GM19438 (cell line): ENCODE data around the gene LRP11.
"Not testable (repeated sequence)": the region's sequence is repeated elsewhere in the genome, so short reads cannot be mapped to it uniquely, and the experiment has no call there.

ENCODE experiments used
- ATAC-seq: cut with Tn5 transposase; IDR thresholded peaks from one replicate; pipeline ENCODE4 v1.9.1; 2021; ENCODE audit warnings: low read depth; ENCODE audit not compliant: unreplicated experiment

The LRP11 gene

GRCh38 chr6:149898966-149899365, 34.8 kb upstream of the LRP11 start:
- no peak for ATAC-seq

- no peak for ATAC-seq
Observed at GRCh38 chr6:149897855-149898744, 33.9 kb upstream of the LRP11 start, which contains the start of gene RAET1E. Gene RAET1E (minus strand): TSS chr6:149898113. CDS start chr6:149890901, 7,212 bp downstream.

- ATAC-seq = no peak
Observed at GRCh38 chr6:149897015-149897697, 33.0 kb upstream of the LRP11 start.

- ATAC-seq = no peak
Observed at GRCh38 chr6:149896491-149896890, 32.3 kb upstream of the LRP11 start.

- ATAC-seq = no peak
Observed at GRCh38 chr6:149895833-149896271, 31.7 kb upstream of the LRP11 start.

- ATAC-seq = no peak
Observed at GRCh38 chr6:149895048-149895590, 31.0 kb upstream of the LRP11 start.

- ATAC-seq = not testable (repeated sequence)
Observed at GRCh38 chr6:149891864-149892263, 27.7 kb upstream of the LRP11 start.

GRCh38 chr6:149891259-149891658, 27.1 kb upstream of the LRP11 start:
- no peak for ATAC-seq

- ATAC-seq = no peak
Observed at GRCh38 chr6:149890629-149891045, 26.5 kb upstream of the LRP11 start.

- ATAC-seq = no peak
Observed at GRCh38 chr6:149889326-149889725, 25.2 kb upstream of the LRP11 start.

- no peak for ATAC-seq
Observed at GRCh38 chr6:149888659-149889058, 24.5 kb upstream of the LRP11 start.

- no peak for ATAC-seq
Observed at GRCh38 chr6:149888093-149888492, 23.9 kb upstream of the LRP11 start.

- ATAC-seq = no peak
Observed at GRCh38 chr6:149887343-149887742, 23.2 kb upstream of the LRP11 start.

- ATAC-seq = no peak
Observed at GRCh38 chr6:149885888-149886287, 21.7 kb upstream of the LRP11 start.

GRCh38 chr6:149884617-149885016, 20.5 kb upstream of the LRP11 start:
- ATAC-seq = no peak

GRCh38 chr6:149884215-149884614, 20.1 kb upstream of the LRP11 start:
- no peak for ATAC-seq

GRCh38 chr6:149881860-149882259, 17.7 kb upstream of the LRP11 start:
- ATAC-seq = no peak

- no peak for ATAC-seq
Observed at GRCh38 chr6:149881066-149881766, 17.1 kb upstream of the LRP11 start.

GRCh38 chr6:149877659-149878058, 13.5 kb upstream of the LRP11 start:
- no peak for ATAC-seq

- no peak for ATAC-seq
Observed at GRCh38 chr6:149876241-149876933, 12.2 kb upstream of the LRP11 start.
